GM10248 (cell line): ENCODE measurements around the gene COL4A6.
"Not testable (repeated sequence)": the region's sequence is repeated elsewhere in the genome, so short reads cannot be mapped to it uniquely, and the experiment has no call there.

Source experiments
- CTCF ChIA-PET: fragments of 300-600 bp; sonication (Branson Sonifier 250); formaldehyde crosslinking; extraction: SDS; loops from one replicate; lab custom pipeline; 2021; ENCODE audit warnings: antibody characterized with exemption; lab: Yijun Ruan, JAX
- POLR2A ChIA-PET: fragments of 350-650 bp; sonication (Branson Sonifier 250); formaldehyde crosslinking; extraction: SDS; loops from one replicate; lab custom pipeline; 2020; ENCODE audit warnings: antibody characterized with exemption; lab: Yijun Ruan, JAX
- DNase-seq: peaks from one replicate; pipeline ENCODE4 v3.0.0; 2012; ENCODE audit errors: extremely low spot score
- TF ChIP-seq, protein P1 (sequence below): IDR thresholded peaks from 2 replicates; pipeline ENCODE4 v1.5.1; 2012; ENCODE audit warnings: mild to moderate bottlenecking, low read depth; ENCODE audit errors: extremely low read depth, missing control alignments, control extremely low read depth

COL4A6 gene

DNA sequence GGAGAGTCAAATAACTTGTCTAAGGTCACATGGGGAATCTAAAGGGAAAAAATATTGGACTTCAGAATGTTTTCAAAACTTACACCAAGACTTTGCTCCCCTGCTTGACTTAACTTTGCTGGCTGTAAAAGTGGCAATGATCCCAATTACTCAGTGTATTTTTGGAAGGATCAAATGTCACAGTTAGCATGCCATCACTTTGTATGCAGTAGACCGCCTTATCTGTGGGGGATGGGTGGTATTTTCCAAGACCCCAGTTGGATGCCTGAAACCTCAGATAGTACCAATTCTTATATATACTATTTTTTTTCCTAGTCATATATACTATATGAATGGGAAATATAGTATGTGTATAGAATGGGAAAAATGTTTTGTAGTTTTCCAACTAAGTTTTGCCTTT is 53.4 kb downstream of the COL4A6 start:
- POLR2A ChIA-PET: no interaction called here
- DNase-seq: no peak
- TF ChIP-seq, protein P1, sequence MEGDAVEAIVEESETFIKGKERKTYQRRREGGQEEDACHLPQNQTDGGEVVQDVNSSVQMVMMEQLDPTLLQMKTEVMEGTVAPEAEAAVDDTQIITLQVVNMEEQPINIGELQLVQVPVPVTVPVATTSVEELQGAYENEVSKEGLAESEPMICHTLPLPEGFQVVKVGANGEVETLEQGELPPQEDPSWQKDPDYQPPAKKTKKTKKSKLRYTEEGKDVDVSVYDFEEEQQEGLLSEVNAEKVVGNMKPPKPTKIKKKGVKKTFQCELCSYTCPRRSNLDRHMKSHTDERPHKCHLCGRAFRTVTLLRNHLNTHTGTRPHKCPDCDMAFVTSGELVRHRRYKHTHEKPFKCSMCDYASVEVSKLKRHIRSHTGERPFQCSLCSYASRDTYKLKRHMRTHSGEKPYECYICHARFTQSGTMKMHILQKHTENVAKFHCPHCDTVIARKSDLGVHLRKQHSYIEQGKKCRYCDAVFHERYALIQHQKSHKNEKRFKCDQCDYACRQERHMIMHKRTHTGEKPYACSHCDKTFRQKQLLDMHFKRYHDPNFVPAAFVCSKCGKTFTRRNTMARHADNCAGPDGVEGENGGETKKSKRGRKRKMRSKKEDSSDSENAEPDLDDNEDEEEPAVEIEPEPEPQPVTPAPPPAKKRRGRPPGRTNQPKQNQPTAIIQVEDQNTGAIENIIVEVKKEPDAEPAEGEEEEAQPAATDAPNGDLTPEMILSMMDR: no peak
- CTCF ChIA-PET: no interaction called here

- POLR2A ChIA-PET: no interaction called here
These were observed 58.0 kb downstream of the COL4A6 start for GRCh38 chrX:108380222-108380621.

DNA sequence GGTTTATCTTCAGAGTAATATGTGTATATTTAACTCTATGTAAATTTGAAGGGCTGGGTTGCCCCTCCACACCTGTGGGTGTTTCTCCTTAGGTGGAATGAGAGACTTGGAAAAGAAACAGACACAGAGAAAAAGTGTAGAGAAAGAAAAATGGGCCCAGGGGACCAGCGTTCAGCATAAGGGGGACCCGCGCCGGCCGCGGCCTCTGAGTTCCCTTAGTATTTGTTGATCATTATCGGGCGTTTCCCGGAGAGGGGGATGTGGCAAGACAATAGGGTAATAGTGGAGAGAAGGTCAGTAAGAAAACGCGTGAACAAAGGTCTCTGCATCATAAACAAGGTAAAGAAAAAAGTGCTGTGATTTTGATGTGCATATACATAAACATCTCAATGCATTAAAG is 61.4 kb downstream of the COL4A6 start:
- CTCF ChIA-PET, POLR2A ChIA-PET, DNase-seq: not testable (repeated sequence)

More at GRCh38 chrX:108380222-108380621, 58.0 kb downstream of the COL4A6 start:
- TF ChIP-seq, protein P1: no peak
- CTCF ChIA-PET: no interaction called here
- no peak for DNase-seq

GRCh38 chrX:108375591-108375990 is 62.6 kb downstream of the COL4A6 start:
- DNase-seq, POLR2A ChIA-PET, CTCF ChIA-PET: not testable (repeated sequence)

GRCh38 chrX:108366644-108367406 is 71.4 kb downstream of the COL4A6 start:
- DNase-seq: no peak
- TF ChIP-seq, protein P1: no peak
- POLR2A ChIA-PET: no interaction called here
- CTCF ChIA-PET: no interaction called here

DNA sequence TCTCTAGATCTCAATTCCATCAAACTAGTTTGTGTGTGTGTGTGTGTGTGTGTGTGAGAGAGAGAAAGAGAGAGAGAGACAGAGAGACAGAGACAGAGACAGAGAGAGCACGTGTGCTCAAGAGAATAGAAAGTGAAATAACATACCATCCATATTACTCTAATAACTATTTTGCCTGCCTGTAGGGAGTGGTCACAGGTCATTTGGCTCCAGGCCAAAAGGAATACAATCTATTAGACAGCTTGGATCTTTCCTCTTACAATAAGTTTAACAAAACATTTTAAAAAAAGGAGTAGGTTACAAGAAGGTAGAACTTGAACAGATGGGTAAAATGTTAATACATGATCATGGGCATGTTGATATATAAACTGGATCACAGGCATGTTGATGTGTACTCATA is 76.2 kb downstream of the COL4A6 start:
- ChIA-PET POLR2A (no interaction called here), CTCF (no interaction called here)
- DNase-seq: no peak
- TF ChIP-seq, protein P1: no peak

GRCh38 chrX:108361316-108361715 is 76.9 kb downstream of the COL4A6 start:
- no peak for DNase-seq
- ChIA-PET POLR2A (no interaction called here), CTCF (no interaction called here)
- TF ChIP-seq, protein P1: no peak
